ENCODE data around the gene PM20D1.

DNA sequence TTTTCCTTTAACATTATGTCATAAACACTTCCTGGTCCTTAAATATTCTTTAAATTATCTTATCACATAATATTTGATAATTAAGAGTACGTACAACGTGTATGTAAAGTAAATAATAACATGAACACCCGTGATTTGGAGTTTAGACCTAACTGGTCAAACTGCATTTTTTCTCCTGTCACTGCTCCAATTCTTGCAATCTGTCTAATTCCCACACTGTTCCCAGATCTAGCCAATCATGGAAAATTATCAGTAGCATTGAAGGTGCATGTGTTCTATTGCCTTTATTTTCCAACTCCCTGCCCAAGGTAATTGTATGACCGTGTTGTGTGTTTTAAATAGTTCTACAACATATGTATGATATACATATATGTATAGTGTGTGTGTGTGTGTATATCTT, 2.1 kb upstream of the PM20D1 start:
- no peak for TF ChIP-seq TAF1 (IDR thresholded peaks at IDR 0.05; ENCODE audit: borderline replicate concordance, insufficient read depth, low read length)
- TF ChIP-seq POLR2AphosphoS5 (IDR thresholded peaks at IDR 0.05; ENCODE audit: low read depth, low read length), result no peak
- TF ChIP-seq, protein P1, sequence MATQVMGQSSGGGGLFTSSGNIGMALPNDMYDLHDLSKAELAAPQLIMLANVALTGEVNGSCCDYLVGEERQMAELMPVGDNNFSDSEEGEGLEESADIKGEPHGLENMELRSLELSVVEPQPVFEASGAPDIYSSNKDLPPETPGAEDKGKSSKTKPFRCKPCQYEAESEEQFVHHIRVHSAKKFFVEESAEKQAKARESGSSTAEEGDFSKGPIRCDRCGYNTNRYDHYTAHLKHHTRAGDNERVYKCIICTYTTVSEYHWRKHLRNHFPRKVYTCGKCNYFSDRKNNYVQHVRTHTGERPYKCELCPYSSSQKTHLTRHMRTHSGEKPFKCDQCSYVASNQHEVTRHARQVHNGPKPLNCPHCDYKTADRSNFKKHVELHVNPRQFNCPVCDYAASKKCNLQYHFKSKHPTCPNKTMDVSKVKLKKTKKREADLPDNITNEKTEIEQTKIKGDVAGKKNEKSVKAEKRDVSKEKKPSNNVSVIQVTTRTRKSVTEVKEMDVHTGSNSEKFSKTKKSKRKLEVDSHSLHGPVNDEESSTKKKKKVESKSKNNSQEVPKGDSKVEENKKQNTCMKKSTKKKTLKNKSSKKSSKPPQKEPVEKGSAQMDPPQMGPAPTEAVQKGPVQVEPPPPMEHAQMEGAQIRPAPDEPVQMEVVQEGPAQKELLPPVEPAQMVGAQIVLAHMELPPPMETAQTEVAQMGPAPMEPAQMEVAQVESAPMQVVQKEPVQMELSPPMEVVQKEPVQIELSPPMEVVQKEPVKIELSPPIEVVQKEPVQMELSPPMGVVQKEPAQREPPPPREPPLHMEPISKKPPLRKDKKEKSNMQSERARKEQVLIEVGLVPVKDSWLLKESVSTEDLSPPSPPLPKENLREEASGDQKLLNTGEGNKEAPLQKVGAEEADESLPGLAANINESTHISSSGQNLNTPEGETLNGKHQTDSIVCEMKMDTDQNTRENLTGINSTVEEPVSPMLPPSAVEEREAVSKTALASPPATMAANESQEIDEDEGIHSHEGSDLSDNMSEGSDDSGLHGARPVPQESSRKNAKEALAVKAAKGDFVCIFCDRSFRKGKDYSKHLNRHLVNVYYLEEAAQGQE (IDR thresholded peaks at IDR 0.05; ENCODE audit: insufficient read depth in 1 of 2, low read depth in 2 of 2, low read length in 2 of 2), result no peak
- no peak for TF ChIP-seq SIN3A (IDR thresholded peaks at IDR 0.05; ENCODE audit: borderline replicate concordance, insufficient read depth, low read length)

Data from PFSK-1 (cell line).